SK-N-SH (cell line): Measurements from ENCODE around the gene IL7R.

ENCODE experiments used
- CTCF ChIP-seq: fragments of 200-600 bp; sonication (generic); IDR thresholded peaks from 2 replicates; pipeline ENCODE4 v1.6.1; 2017; ENCODE audit warnings: antibody characterized with exemption, mild to moderate bottlenecking, moderate library complexity
- EP300 ChIP-seq, 2 experiments: IDR thresholded peaks; 2 replicates each; pipeline versions ENCODE4 v1.4.0 to v1.6.1; 2012; ENCODE audit warnings: borderline replicate concordance in 1 of 2, low read depth in 1 of 2, low read length in 1 of 2
- EZH2phosphoT487 ChIP-seq: fragments of 200-600 bp; sonication (generic); IDR thresholded peaks from 2 replicates; pipeline ENCODE4 v1.6.1; 2017; ENCODE audit warnings: low read depth, mixed run types, mild to moderate bottlenecking, antibody characterized with exemption, moderate library complexity, borderline replicate concordance
- FOXJ3 ChIP-seq: sonication (generic); formaldehyde crosslinking; IDR thresholded peaks from 2 replicates; pipeline ENCODE4 v1.5.1; 2020; ENCODE audit warnings: mild to moderate bottlenecking, missing genetic modification reagents
- GABPA ChIP-seq: IDR thresholded peaks from 2 replicates; pipeline ENCODE4 v1.4.0; 2012; ENCODE audit warnings: low read depth, mild to moderate bottlenecking
- POLR2AphosphoS5 ChIP-seq: IDR thresholded peaks from 2 replicates; pipeline ENCODE4 v1.6.1; 2012; ENCODE audit warnings: low read depth, low read length
- SMC3 ChIP-seq: IDR thresholded peaks from 2 replicates; pipeline ENCODE4 v1.6.1; 2012; ENCODE audit warnings: low read depth, low read length, improper control_type of control experiment
- USF2 ChIP-seq: fragments of 150-350 bp; IDR thresholded peaks from 2 replicates; pipeline ENCODE4 v1.6.1; 2017; ENCODE audit warnings: antibody characterized with exemption, low read length, low read depth, borderline replicate concordance
- ZBTB33 ChIP-seq: IDR thresholded peaks from 2 replicates; pipeline ENCODE4 v1.4.0; 2012; ENCODE audit warnings: low read depth, borderline replicate concordance
- TF ChIP-seq, protein P1 (sequence below): IDR thresholded peaks from 2 replicates; pipeline ENCODE4 v1.4.0; 2012; ENCODE audit warnings: low read depth, borderline replicate concordance
- TF ChIP-seq, protein P2 (sequence below): IDR thresholded peaks from 2 replicates; pipeline ENCODE4 v1.6.1; 2012; ENCODE audit warnings: mild to moderate bottlenecking, low read depth, low read length, moderate library complexity

- TF ChIP-seq CTCF (no peak), FOXJ3 (CRISPR knock-in tag) (no peak), GABPA (no peak), ZBTB33 (no peak), EZH2phosphoT487 (no peak), SMC3 (no peak), USF2 (no peak), POLR2AphosphoS5 (no peak), EP300 (IDR thresholded peaks at IDR 0.05; ENCODE audit: borderline replicate concordance in 1 of 2, low read depth in 1 of 2, low read length in 1 of 2) (no peak)
- TF ChIP-seq, protein P1, sequence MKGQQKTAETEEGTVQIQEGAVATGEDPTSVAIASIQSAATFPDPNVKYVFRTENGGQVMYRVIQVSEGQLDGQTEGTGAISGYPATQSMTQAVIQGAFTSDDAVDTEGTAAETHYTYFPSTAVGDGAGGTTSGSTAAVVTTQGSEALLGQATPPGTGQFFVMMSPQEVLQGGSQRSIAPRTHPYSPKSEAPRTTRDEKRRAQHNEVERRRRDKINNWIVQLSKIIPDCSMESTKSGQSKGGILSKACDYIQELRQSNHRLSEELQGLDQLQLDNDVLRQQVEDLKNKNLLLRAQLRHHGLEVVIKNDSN, result no peak
- TF ChIP-seq, protein P2, sequence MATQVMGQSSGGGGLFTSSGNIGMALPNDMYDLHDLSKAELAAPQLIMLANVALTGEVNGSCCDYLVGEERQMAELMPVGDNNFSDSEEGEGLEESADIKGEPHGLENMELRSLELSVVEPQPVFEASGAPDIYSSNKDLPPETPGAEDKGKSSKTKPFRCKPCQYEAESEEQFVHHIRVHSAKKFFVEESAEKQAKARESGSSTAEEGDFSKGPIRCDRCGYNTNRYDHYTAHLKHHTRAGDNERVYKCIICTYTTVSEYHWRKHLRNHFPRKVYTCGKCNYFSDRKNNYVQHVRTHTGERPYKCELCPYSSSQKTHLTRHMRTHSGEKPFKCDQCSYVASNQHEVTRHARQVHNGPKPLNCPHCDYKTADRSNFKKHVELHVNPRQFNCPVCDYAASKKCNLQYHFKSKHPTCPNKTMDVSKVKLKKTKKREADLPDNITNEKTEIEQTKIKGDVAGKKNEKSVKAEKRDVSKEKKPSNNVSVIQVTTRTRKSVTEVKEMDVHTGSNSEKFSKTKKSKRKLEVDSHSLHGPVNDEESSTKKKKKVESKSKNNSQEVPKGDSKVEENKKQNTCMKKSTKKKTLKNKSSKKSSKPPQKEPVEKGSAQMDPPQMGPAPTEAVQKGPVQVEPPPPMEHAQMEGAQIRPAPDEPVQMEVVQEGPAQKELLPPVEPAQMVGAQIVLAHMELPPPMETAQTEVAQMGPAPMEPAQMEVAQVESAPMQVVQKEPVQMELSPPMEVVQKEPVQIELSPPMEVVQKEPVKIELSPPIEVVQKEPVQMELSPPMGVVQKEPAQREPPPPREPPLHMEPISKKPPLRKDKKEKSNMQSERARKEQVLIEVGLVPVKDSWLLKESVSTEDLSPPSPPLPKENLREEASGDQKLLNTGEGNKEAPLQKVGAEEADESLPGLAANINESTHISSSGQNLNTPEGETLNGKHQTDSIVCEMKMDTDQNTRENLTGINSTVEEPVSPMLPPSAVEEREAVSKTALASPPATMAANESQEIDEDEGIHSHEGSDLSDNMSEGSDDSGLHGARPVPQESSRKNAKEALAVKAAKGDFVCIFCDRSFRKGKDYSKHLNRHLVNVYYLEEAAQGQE, result no peak
These were observed 23.0 kb downstream of the IL7R start for GRCh38 chr5:35879649-35880048.
